ENCODE results near the gene MAPK6. TPM values are rescaled to one million over a fixed set of nuclear protein-coding genes. Genes with fewer than 3 reads are reported as not detected.
"Not testable (repeated sequence)": the region's sequence is repeated elsewhere in the genome, so short reads cannot be mapped to it uniquely, and the experiment has no call there.

The MAPK6 gene
- total RNA-seq, 4 donors from 2014 or later = 13.3 to 19.4 (median 14.2) TPM

- no peak overlapping the region for H3K4me3 ChIP-seq
- intact Hi-C loops (cut with DNase I) = no loop called here
- TF ChIP-seq POLR2A (IDR thresholded peaks at IDR 0.05; ENCODE audit: low read depth) (no peak), POLR2AphosphoS5 (IDR thresholded peaks at IDR 0.05) (no peak), EP300 (IDR thresholded peaks at IDR 0.05) (no peak), CTCF (IDR thresholded peaks at IDR 0.05) (no peak)
- H3K9me3 ChIP-seq = no peaks in the 10 kb centered on the region
- H3K27me3 ChIP-seq = no peaks in the 10 kb centered on the region
- H3K36me3 ChIP-seq = no peaks in the 10 kb centered on the region
- 51% methylated on average over 3 of the region's 3 CpGs for WGBS
- H3K4me1 ChIP-seq = peaks cover 31 to 85% (median 68%) of the 10 kb centered on the region in 4 donors
- peak overlapping the region in 2 of 4 donors; percentile 28 for H3K27ac ChIP-seq (replicated peaks in 1 of 4)
- DNase-seq (ENCODE audit: extremely low spot score) = no peak
Observed at GRCh38 chr15:52039925-52040781, 21.1 kb downstream of the MAPK6 start.

GRCh38 chr15:52042051-52042851 is 23.2 kb downstream of the MAPK6 start:
- intact Hi-C loops (cut with DNase I) = no loop called here
- Histone ChIP-seq H3K9me3 (no peaks in the 10 kb centered on the region), H3K4me3 (no peak overlapping the region), H3K27ac (replicated peaks in 1 of 4) (peak overlapping the region in 1 of 4 donors; percentile 0), H3K4me1 (peaks cover 35 to 85% (median 74%) of the 10 kb centered on the region in 4 donors), H3K27me3 (no peaks in the 10 kb centered on the region), H3K36me3 (no peaks in the 10 kb centered on the region)
- 87% methylated on average over 6 of the region's 6 CpGs for WGBS
- no peak for TF ChIP-seq CTCF (IDR thresholded peaks at IDR 0.05)
- TF ChIP-seq POLR2AphosphoS5 (IDR thresholded peaks at IDR 0.05) = no peak
- TF ChIP-seq EP300 (IDR thresholded peaks at IDR 0.05) = no peak
- TF ChIP-seq POLR2A (IDR thresholded peaks at IDR 0.05; ENCODE audit: low read depth) = no peak
- DNase-seq (ENCODE audit: extremely low spot score) = no peak

- H3K27ac ChIP-seq (replicated peaks in 1 of 4); H3K9me3 ChIP-seq; H3K27me3 ChIP-seq; DNase-seq (ENCODE audit: extremely low spot score); intact Hi-C loops (cut with DNase I); H3K4me3 ChIP-seq: not testable (repeated sequence)
- TF ChIP-seq CTCF (IDR thresholded peaks at IDR 0.05) = peak in 1 of 3 experiments; percentile 13
- H3K4me1 ChIP-seq = peaks cover 6 to 59% (median 50%) of the 10 kb centered on the region in 4 donors
- peaks cover 0 to 14% (median 4%) of the 10 kb centered on the region in 4 donors for H3K36me3 ChIP-seq
- WGBS = 69% methylated on average over 8 of the region's 8 CpGs
Observed at GRCh38 chr15:52045795-52046298, 26.8 kb downstream of the MAPK6 start.

- TF ChIP-seq POLR2AphosphoS5 (IDR thresholded peaks at IDR 0.05) = peak in 1 of 2 donors; percentile 14
- DNase-seq (ENCODE audit: extremely low spot score); H3K27me3 ChIP-seq; intact Hi-C loops (cut with DNase I); H3K4me3 ChIP-seq; H3K9me3 ChIP-seq: not testable (repeated sequence)
- WGBS = 44% methylated on average over 5 of the region's 5 CpGs
- Histone ChIP-seq H3K36me3 (peaks cover 0 to 21% (median 10%) of the 10 kb centered on the region in 4 donors), H3K27ac (replicated peaks in 1 of 4) (peak overlapping the region in 1 of 4 donors; percentile 38), H3K4me1 (peaks cover 4 to 53% (median 43%) of the 10 kb centered on the region in 4 donors)
Observed at GRCh38 chr15:52046552-52046951, 27.5 kb downstream of the MAPK6 start.

GRCh38 chr15:52050416-52050815 is 31.4 kb downstream of the MAPK6 start:
- no peaks in the 10 kb centered on the region for H3K27me3 ChIP-seq
- WGBS = 97% methylated on average over 1 of the region's 1 CpG
- no peak overlapping the region for H3K27ac ChIP-seq (replicated peaks in 1 of 4)
- H3K9me3 ChIP-seq = no peaks in the 10 kb centered on the region
- no peak for DNase-seq (ENCODE audit: extremely low spot score)
- intact Hi-C loops (cut with DNase I) = no loop called here
- peaks cover 8 to 55% (median 26%) of the 10 kb centered on the region in 4 donors for H3K36me3 ChIP-seq
- H3K4me3 ChIP-seq = no peak overlapping the region
- H3K4me1 ChIP-seq = peaks cover 4 to 29% (median 24%) of the 10 kb centered on the region in 4 donors
- no peak for TF ChIP-seq CTCF (IDR thresholded peaks at IDR 0.05)
- no peak for TF ChIP-seq POLR2AphosphoS5 (IDR thresholded peaks at IDR 0.05)
- no peak for TF ChIP-seq EP300 (IDR thresholded peaks at IDR 0.05)
- no peak for TF ChIP-seq POLR2A (IDR thresholded peaks at IDR 0.05; ENCODE audit: low read depth)

Data from esophagus muscularis mucosa (tissue), 4 donors.